OCI-LY3 (cell line): ENCODE data around the gene BOD1L1.
A peak's percentile ranks its signal among the peaks of the same experiment; 100 is the strongest.

Experiments used
- H2AFZ ChIP-seq: fragments of 200-600, 300-600 bp; shearing (Covaris generic); 2 replicates; pipeline ENCODE4 v1.6.0; 2014; ENCODE audit warnings: antibody characterized with exemption, low read depth, low read length
- H3K27ac ChIP-seq: fragments of 200-600, 300-600 bp; sonication (generic); 2 replicates; pipeline ENCODE4 v1.5.1; 2014; ENCODE audit warnings: mild to moderate bottlenecking, low read length, moderate library complexity, mixed read lengths
- H3K27me3 ChIP-seq: fragments of 200-600, 300-600 bp; sonication (generic); 2 replicates; pipeline ENCODE4 v1.6.1; 2014; ENCODE audit warnings: low read depth, low read length, mixed read lengths
- H3K36me3 ChIP-seq: fragments of 200-600, 300-600 bp; sonication (generic); replicated peaks from 2 replicates; pipeline ENCODE3; 2014; ENCODE audit warnings: low read depth, low read length, mixed read lengths
- H3K4me1 ChIP-seq: fragments of 300-600, 200-600 bp; sonication (generic); 2 replicates; pipeline ENCODE4 v1.6.1; 2014; ENCODE audit warnings: low read length, mixed read lengths
- H3K4me2 ChIP-seq: fragments of 200-600, 300-600 bp; sonication (generic); 2 replicates; pipeline ENCODE4 v1.6.1; 2014; ENCODE audit warnings: low read length, mixed read lengths
- H3K4me3 ChIP-seq: fragments of 300-600, 200-600 bp; sonication (generic); 2 replicates; pipeline ENCODE4 v1.5.1; 2014; ENCODE audit warnings: antibody characterized with exemption, mild to moderate bottlenecking, low read length, moderate library complexity
- H3K79me2 ChIP-seq: fragments of 300-600, 200-600 bp; shearing (Covaris generic); 2 replicates; pipeline ENCODE4 v1.6.1; 2014; ENCODE audit warnings: mild to moderate bottlenecking, low read length, mixed read lengths
- H3K9ac ChIP-seq: fragments of 300-600, 200-600 bp; shearing (Covaris generic); 2 replicates; pipeline ENCODE4 v1.6.0; 2014; ENCODE audit warnings: mild to moderate bottlenecking, low read length, moderate library complexity
- H3K9me3 ChIP-seq: fragments of 200-600, 300-600 bp; shearing (Covaris generic); 2 replicates; pipeline ENCODE4 v1.6.1; 2014; ENCODE audit warnings: low read length, mixed read lengths; ENCODE audit not compliant: insufficient read depth
- H4K20me1 ChIP-seq: fragments of 200-600, 300-600 bp; sonication (generic); 2 replicates; pipeline ENCODE4 v1.6.1; 2016; ENCODE audit warnings: low read length, mixed read lengths; ENCODE audit not compliant: insufficient read depth
- EZH2phosphoT487 ChIP-seq: fragments of 200-600 bp; shearing (Covaris generic); IDR thresholded peaks from 2 replicates; pipeline ENCODE4 v1.6.1; 2018; ENCODE audit warnings: antibody characterized with exemption, mixed run types, low read depth
- TF ChIP-seq, protein P1 (sequence below): fragments of 200-600, 300-600 bp; sonication (generic); IDR thresholded peaks from 2 replicates; pipeline ENCODE4 v1.5.1; 2014; ENCODE audit warnings: antibody characterized with exemption, low read length, low read depth

Gene BOD1L1

GRCh38 chr4:13617801-13618200 is 9.7 kb downstream of the BOD1L1 start:
- Histone ChIP-seq H3K4me1 (peaks cover 19% of the 10 kb centered on the region), H3K27ac (no peak overlapping the region), H3K4me2 (no peak overlapping the region), H3K36me3 (peaks cover 32% of the 10 kb centered on the region), H3K79me2 (peaks cover 27% of the 10 kb centered on the region), H3K9ac (no peak overlapping the region), H3K4me3 (no peak overlapping the region), H3K27me3 (no peaks in the 10 kb centered on the region), H3K9me3 (no peaks in the 10 kb centered on the region), H2AFZ (no peak overlapping the region), H4K20me1 (peaks cover 33% of the 10 kb centered on the region)
- TF ChIP-seq EZH2phosphoT487, result no peak
- TF ChIP-seq, protein P1, sequence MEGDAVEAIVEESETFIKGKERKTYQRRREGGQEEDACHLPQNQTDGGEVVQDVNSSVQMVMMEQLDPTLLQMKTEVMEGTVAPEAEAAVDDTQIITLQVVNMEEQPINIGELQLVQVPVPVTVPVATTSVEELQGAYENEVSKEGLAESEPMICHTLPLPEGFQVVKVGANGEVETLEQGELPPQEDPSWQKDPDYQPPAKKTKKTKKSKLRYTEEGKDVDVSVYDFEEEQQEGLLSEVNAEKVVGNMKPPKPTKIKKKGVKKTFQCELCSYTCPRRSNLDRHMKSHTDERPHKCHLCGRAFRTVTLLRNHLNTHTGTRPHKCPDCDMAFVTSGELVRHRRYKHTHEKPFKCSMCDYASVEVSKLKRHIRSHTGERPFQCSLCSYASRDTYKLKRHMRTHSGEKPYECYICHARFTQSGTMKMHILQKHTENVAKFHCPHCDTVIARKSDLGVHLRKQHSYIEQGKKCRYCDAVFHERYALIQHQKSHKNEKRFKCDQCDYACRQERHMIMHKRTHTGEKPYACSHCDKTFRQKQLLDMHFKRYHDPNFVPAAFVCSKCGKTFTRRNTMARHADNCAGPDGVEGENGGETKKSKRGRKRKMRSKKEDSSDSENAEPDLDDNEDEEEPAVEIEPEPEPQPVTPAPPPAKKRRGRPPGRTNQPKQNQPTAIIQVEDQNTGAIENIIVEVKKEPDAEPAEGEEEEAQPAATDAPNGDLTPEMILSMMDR, result no peak

GRCh38 chr4:13616597-13616996 is 10.9 kb downstream of the BOD1L1 start:
- H4K20me1 ChIP-seq, result peaks cover 24% of the 10 kb centered on the region
- H3K27ac ChIP-seq, result no peak overlapping the region
- TF ChIP-seq EZH2phosphoT487, result no peak
- TF ChIP-seq, protein P1, result no peak
- no peaks in the 10 kb centered on the region for H3K27me3 ChIP-seq
- peaks cover 15% of the 10 kb centered on the region for H3K79me2 ChIP-seq
- H3K4me3 ChIP-seq, result no peak overlapping the region
- H3K4me2 ChIP-seq, result no peak overlapping the region
- no peaks in the 10 kb centered on the region for H3K9me3 ChIP-seq
- H3K4me1 ChIP-seq, result peaks cover 25% of the 10 kb centered on the region
- H2AFZ ChIP-seq, result no peak overlapping the region
- H3K36me3 ChIP-seq, result peaks cover 44% of the 10 kb centered on the region
- no peak overlapping the region for H3K9ac ChIP-seq

DNA sequence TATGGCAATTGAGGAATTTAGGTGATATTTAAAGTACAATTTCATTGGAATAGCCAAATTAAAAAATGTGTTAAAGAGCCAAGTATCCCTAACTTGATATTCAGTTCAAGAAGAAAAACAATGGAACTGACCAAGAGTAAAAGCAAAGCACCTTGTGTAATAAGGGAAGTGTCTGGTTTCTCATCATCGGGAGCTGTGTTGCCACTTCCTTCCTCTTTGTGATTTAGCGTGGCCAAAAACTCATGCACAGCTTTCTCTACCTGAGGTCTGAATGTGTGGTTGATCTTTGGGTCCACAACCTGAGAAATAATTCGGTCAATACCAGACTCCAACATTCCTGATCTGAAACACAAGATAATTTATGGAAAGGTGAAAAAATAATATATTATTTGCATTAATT is 12.4 kb downstream of the BOD1L1 start:
- Histone ChIP-seq H3K79me2 (0 out of 2 replicates have a peak, but pooled peaks cover under 1% of the 10 kb centered on the region), H3K9me3 (no peaks in the 10 kb centered on the region), H4K20me1 (peaks cover 9% of the 10 kb centered on the region), H2AFZ (no peak overlapping the region), H3K4me3 (no peak overlapping the region), H3K9ac (no peak overlapping the region), H3K27ac (no peak overlapping the region), H3K27me3 (no peaks in the 10 kb centered on the region), H3K4me2 (peak overlapping the region; percentile 42), H3K36me3 (peaks cover 55% of the 10 kb centered on the region), H3K4me1 (peaks cover 36% of the 10 kb centered on the region)
- no peak for TF ChIP-seq EZH2phosphoT487
- TF ChIP-seq, protein P1, result no peak

GRCh38 chr4:13612569-13612968 is 15.0 kb downstream of the BOD1L1 start:
- H3K4me2 ChIP-seq, result 0 out of 2 replicates have a peak overlapping the region, but pooled peaks have one; percentile 72
- H3K36me3 ChIP-seq, result peaks cover 66% of the 10 kb centered on the region
- H3K27ac ChIP-seq, result no peak overlapping the region
- peaks cover 36% of the 10 kb centered on the region for H3K4me1 ChIP-seq
- no peak for TF ChIP-seq EZH2phosphoT487
- TF ChIP-seq, protein P1, result no peak
- no peaks in the 10 kb centered on the region for H4K20me1 ChIP-seq
- no peaks in the 10 kb centered on the region for H3K9me3 ChIP-seq
- no peaks in the 10 kb centered on the region for H3K27me3 ChIP-seq
- no peaks in the 10 kb centered on the region for H3K79me2 ChIP-seq
- no peak overlapping the region for H3K9ac ChIP-seq
- no peak overlapping the region for H3K4me3 ChIP-seq
- H2AFZ ChIP-seq, result no peak overlapping the region
